ENCODE measurements around the gene ZNF526.

The ZNF526 gene

GRCh38 chr19:42219812-42220750, at the start of gene ZNF526:
Gene ZNF526 (plus strand): TSS chr19:42220312. CDS start chr19:42224404, 4,092 bp downstream.
- peak; percentile 99 for DNase-seq (ENCODE audit: low spot score)

GRCh38 chr19:42170715-42171114, 49.4 kb upstream of the ZNF526 start:
- no peak for DNase-seq (ENCODE audit: low spot score)

GRCh38 chr19:42172261-42172660, 47.9 kb upstream of the ZNF526 start:
- no peak for DNase-seq (ENCODE audit: low spot score)

DNA sequence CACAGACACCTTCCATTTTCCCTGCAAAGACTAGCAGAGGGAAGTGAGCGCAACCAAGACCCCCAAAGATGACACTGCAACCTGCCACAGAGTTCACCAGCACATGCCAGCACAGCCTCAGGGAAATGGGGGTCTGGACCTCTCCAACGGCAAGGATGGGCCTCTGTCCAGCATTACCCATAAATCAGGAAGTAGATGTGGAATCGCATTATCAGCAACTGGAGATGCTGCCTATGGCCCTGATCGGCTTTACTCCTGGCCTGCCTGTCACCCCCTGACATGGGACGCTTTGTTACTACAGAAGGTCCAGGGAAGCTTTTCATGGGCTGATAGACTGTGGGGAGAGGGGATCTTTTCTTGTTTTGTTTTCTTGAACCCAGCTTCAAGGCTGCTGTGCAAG, 46.4 kb upstream of the ZNF526 start:
- no peak for DNase-seq (ENCODE audit: low spot score)

- DNase-seq (ENCODE audit: low spot score), result no peak
Measured at GRCh38 chr19:42174188-42174587, 45.9 kb upstream of the ZNF526 start.

DNA sequence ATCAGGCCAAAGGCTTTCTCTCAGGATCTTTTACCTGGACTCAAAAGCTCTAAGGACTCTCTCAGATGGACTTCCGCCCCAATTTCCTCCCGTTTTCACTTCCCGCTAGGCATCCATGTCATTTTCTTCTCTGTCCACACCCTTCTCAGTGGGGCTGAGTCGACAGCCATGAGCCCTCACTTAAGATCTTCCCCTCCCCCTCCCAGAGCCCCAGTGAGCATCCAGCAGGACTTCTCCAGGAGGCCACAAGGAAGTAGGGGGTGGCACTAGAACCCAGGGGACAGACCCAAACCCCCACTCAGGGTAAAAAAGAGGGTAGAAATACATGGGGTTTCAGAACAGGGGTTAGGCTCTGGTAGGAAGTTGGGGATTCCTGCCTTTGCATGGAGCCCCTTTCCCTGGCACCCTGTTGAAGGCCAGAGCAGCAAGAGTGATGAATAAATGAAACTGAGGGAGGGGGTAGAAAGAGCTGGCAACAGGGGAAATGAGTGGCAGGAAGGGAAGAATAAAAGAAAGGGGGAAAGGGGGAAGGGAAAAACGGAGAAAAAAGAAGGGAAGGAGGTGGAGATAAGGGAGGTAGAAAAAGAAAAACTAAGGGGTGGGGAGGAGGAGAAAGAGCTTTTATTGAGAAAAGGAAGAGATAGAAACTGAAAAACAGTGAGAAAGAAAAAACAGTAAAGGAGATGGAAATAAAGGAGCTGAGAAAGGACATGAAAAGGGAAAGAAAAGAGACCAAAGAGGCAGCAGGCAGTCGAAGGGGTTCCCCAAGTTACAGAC, 45.0 kb upstream of the ZNF526 start:
- DNase-seq (ENCODE audit: low spot score), result no peak

- DNase-seq (ENCODE audit: low spot score), result no peak
Measured at GRCh38 chr19:42175952-42176648, 44.0 kb upstream of the ZNF526 start.

GRCh38 chr19:42176649-42176989, 43.5 kb upstream of the ZNF526 start:
- DNase-seq (ENCODE audit: low spot score), result no peak

- no peak for DNase-seq (ENCODE audit: low spot score)
Measured at GRCh38 chr19:42176990-42177685, 43.0 kb upstream of the ZNF526 start.

DNA sequence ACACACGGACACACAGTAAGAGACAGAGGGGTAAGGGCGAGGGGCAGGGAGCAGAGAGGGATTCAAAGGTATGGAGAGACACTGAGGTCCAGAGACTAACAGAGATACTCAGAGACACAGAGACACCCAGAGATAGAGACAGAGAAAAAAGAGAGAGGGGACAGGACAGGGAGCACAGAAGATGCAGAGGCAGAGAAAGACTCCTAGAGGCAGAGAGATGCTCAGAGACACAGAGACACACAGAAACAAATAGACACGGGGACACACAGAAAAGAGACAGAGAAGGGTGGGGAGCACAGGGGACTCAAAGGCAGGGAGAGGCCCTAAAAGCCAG, 42.5 kb upstream of the ZNF526 start:
- no peak for DNase-seq (ENCODE audit: low spot score)

DNA sequence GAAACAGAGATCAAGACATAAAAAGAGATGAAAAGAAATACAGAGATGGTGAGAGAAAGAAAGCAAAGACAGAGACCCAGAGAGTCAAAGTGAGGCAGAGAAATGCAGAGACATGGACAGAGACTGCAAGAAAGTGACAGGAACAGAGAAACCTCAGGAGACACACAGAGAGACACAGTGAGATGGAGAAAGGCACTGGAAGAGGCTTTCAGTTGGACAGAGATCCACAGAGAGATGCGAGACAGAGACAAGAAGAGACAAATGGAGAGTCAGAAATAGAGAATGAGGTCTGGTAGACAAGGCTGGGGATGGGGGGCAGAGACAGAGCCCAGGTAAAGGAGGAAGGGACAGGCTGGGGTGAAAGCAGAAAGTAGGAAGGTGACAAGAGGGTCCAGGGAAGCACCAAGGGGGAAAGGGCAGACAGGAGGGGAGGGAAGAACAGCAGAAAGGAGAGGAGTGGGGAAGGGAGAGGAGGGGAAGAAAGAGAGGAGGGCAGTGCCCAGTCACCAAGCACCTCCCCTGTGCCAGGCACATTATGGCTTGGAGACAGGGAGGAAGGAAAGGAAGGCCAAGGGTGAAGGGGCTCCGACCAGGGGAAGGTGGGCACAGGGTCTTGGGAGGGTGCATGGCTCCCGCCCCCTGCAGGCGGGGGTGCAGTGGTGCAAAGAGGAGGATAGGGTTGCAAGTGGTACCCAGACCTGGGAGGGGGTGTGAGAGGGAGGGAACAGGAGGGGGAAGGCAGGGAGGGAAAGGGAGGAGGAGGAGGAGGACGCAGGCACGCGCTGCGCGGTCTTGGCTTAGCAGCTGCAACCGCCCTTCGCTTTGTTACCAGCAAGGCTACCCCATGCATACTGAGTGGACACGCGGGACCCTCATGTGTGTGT, 41.1 kb upstream of the ZNF526 start:
- DNase-seq (ENCODE audit: low spot score), result no peak

GRCh38 chr19:42184401-42184861, 35.7 kb upstream of the ZNF526 start:
- DNase-seq (ENCODE audit: low spot score), result peak; percentile 64

DNA sequence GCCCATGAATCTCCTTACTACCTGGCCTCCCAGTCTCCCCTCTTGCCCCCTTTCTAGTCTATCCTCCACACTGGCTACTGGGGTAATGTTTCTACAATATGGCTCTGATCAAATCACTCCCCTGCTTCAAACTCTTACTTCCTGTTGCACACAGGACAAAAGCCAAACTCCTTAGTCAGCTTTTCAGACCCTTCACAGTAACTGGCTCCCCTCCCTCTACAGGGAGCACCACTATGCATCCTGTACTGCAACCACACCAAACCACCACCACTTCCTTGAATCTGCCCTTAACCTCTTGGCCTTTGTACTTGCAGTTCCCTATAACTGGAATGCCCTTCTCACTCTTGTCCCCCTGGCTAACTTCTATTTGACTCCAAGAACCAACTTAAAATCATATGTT, 34.8 kb upstream of the ZNF526 start:
- DNase-seq (ENCODE audit: low spot score), result no peak

DNA sequence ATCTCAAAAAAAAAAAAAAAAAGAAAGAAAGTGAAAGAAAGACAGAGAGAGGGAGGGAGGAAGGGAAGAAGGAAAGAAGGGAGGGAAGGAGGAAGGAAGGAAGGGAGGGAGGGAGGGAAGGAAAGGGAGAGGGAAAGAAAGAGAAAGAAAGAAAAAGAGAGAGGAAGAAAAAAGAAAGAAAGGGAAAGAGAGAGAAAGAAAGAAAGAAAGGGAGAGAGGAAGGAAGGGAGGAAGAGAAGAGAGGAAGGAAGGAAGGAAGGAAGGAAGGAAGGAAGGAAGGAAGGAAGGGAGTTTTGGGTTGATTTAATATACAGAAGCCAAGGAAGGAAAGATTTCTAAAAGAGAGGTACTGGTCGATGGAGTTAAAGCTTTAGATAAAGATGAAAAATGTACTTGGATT, 31.4 kb upstream of the ZNF526 start:
- no peak for DNase-seq (ENCODE audit: low spot score)

GRCh38 chr19:42189133-42189532, 31.0 kb upstream of the ZNF526 start:
- no peak for DNase-seq (ENCODE audit: low spot score)

GRCh38 chr19:42191330-42191729, 28.8 kb upstream of the ZNF526 start:
- DNase-seq (ENCODE audit: low spot score), result no peak

GRCh38 chr19:42191855-42192254, 28.3 kb upstream of the ZNF526 start:
- no peak for DNase-seq (ENCODE audit: low spot score)

- DNase-seq (ENCODE audit: low spot score), result no peak
Measured at GRCh38 chr19:42193294-42193693, 26.8 kb upstream of the ZNF526 start.

- DNase-seq (ENCODE audit: low spot score), result peak; percentile 43
Measured at GRCh38 chr19:42193706-42194105, 26.4 kb upstream of the ZNF526 start.

DNA sequence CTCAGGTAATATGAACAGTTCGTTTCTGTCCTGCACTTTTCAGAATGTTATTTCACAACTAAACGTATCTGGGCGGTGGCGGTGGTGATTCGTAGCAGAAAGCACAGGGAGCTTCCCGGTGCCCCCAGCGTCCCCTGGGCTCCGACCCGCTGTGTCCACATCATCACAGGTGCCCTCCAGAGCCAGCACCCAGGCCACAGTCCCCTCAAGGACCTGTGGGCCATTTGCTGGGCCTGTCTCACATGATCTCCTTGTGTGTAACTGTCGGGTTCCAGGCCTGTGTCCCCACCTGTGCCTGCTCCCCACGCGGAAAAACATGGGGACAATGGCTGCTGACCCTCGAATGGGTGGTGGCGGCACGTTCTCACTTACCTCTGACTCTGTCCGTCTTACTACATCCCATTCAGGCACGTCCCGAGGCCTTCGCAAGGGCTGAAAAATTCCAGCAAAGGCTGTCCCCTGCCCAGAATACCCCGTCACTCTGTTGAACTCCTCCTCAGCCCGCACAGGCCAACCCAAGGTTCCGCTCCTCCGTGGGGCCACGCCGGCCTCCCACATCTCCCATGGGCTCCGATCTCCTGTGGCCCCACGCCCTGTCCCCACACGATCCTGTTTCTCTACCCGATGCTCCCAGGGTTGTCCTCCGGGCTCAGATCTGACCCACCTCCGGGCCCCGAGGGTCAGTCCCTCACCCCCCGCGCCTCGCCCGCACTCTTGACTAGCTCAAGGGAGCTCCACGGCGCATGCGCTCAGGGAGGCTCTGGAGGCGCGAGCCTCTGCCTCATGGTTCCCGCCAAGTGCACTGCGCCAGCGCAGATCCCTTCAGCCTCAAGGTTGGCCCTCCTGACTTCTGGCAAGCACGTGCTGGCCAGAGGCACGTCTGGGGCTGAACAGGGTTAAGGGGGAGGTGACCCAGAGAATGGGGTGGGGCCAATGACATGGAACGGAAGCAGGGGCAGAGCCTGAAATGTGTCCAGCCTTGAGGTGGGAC, 23.8 kb upstream of the ZNF526 start:
- DNase-seq (ENCODE audit: low spot score), result no peak

All from COLO829 (cell line).